ENCODE measurements around the gene THAP3. TPM values are rescaled to one million over a fixed set of nuclear protein-coding genes. Genes with fewer than 3 reads are reported as not detected.

The THAP3 gene
- total and polyA plus RNA-seq, 2 experiments from 2014 or later: 15.1 to 23.8 TPM

GRCh38 chr1:6590046-6590445 is 34.6 kb upstream of the THAP3 start:
- DNase-seq (ENCODE audit: low spot score) (no peak), ATAC-seq (no peak)
- Mint-ChIP-seq H3K4me1 (peaks cover under 1% of the 10 kb centered on the region; the same call in 1 of the 3 replicates), H3K27me3 (ENCODE audit: insufficient read depth, low read depth, poor library complexity) (peaks cover 16% of the 10 kb centered on the region), H3K9me3 (no peaks in the 10 kb centered on the region), H3K27ac (no peak overlapping the region), H3K4me3 (no peak overlapping the region), H3K36me3 (ENCODE audit: low read depth) (peaks cover 32% of the 10 kb centered on the region)
- Histone ChIP-seq H3K4me1 (ENCODE audit: insufficient read depth) (no peaks in the 10 kb centered on the region), H3K4me3 (no peak overlapping the region), H3K36me3 (ENCODE audit: insufficient read depth) (peaks cover 9% of the 10 kb centered on the region; the same call in 1 of the 2 replicates), H3K9me2 (ENCODE audit: insufficient read depth) (no peaks in the 10 kb centered on the region), H3K79me2 (replicated peaks; ENCODE audit: insufficient read depth) (no peaks in the 10 kb centered on the region), H3K4me2 (no peak overlapping the region), H3K27me3 (ENCODE audit: insufficient read depth) (no peaks in the 10 kb centered on the region), H3F3A (replicated peaks; ENCODE audit: low read depth) (peaks cover 14% of the 10 kb centered on the region; the same call in 1 of the 2 replicates), H4K20me1 (replicated peaks; ENCODE audit: insufficient read depth) (peaks cover 25% of the 10 kb centered on the region; the same call in 1 of the 2 replicates), H3K27ac (ENCODE audit: low read depth) (peak overlapping the region; percentile 69; the same call in 1 of the 2 replicates), H2AFZ (no peak overlapping the region)
- no peak for TF ChIP-seq JUNB (IDR thresholded peaks at IDR 0.05; ENCODE audit: unreplicated experiment)
- no peak for TF ChIP-seq ZNF331 (CRISPR knock-in tag; IDR thresholded peaks at IDR 0.05; ENCODE audit: low read depth)
- no peak for TF ChIP-seq ZNF114 (CRISPR knock-in tag; IDR thresholded peaks at IDR 0.05)
- no peak for TF ChIP-seq POLR2AphosphoS5 (IDR thresholded peaks at IDR 0.05; ENCODE audit: low read depth)
- no peak for TF ChIP-seq CREB1 (CRISPR knock-in tag; IDR thresholded peaks at IDR 0.05; ENCODE audit: low read depth)
- no peak for TF ChIP-seq REST (IDR thresholded peaks at IDR 0.05; ENCODE audit: unreplicated experiment)
- no peak for TF ChIP-seq EZH2phosphoT487 (IDR thresholded peaks at IDR 0.05; ENCODE audit: unreplicated experiment)
- no peak for TF ChIP-seq CTCF (conservative IDR thresholded peaks at IDR 0.05; ENCODE audit: low read depth in 2 of 2)
- no peak for TF ChIP-seq EZH2 (IDR thresholded peaks at IDR 0.05; ENCODE audit: low read depth, unreplicated experiment)
- no peak for TF ChIP-seq ZNF462 (CRISPR knock-in tag; IDR thresholded peaks at IDR 0.05)
- TF ChIP-seq ETS1 (IDR thresholded peaks at IDR 0.05): no peak
- TF ChIP-seq STAT1 (IDR thresholded peaks at IDR 0.05; ENCODE audit: unreplicated experiment): no peak
- TF ChIP-seq NANOG (IDR thresholded peaks at IDR 0.05; ENCODE audit: borderline replicate concordance): no peak

All from GM23338 (cell line).